GM18507 (cell line): Measurements from ENCODE around the gene C6orf136.

Experiments used
- DNase-seq: peaks from one replicate; pipeline ENCODE4 v3.0.0; 2011; ENCODE audit warnings: low read depth; ENCODE audit not compliant: insufficient read length; ENCODE audit errors: extremely low spot score
- FAIRE-seq: peaks from 2 replicates; lab custom pipeline; 2011; peaks lifted over from hg19 to GRCh38; lab: Jason Lieb, UNC

Gene C6orf136

DNA sequence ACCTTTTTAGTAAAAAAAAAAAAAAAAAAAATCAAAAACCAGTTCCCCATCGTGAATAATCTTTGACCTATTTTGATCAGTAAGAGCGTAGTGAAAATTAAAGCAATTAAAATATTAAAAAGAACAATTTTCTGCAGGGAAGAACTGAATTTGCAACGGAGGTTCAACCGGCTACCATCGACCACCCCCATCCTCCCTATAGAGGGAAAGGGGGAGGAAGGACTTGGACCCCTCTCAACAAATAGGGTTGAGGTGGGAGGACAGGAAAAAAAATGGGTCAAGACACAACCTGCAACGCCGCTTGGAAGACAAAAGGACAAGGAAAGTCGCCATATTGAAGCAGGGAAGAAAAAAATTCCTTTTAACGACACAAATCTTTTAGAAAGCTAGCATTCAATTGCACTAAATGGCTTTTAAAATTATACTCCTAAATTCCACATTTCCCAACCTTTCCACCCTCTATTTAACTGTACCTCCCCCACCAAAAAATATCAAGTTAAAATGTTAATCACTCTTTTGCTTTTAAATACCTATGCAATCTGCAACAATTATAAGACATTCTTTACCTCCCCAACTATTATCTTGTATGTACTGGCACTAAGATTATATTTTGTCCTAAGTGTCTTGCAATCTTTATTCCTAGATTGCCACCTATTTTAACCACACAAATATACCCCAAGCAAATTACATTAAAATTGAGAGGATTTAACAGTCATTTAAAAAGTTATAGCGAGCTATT lies 31.5 kb upstream of the C6orf136 start:
- DNase-seq (no peak), FAIRE-seq (no peak)

DNA sequence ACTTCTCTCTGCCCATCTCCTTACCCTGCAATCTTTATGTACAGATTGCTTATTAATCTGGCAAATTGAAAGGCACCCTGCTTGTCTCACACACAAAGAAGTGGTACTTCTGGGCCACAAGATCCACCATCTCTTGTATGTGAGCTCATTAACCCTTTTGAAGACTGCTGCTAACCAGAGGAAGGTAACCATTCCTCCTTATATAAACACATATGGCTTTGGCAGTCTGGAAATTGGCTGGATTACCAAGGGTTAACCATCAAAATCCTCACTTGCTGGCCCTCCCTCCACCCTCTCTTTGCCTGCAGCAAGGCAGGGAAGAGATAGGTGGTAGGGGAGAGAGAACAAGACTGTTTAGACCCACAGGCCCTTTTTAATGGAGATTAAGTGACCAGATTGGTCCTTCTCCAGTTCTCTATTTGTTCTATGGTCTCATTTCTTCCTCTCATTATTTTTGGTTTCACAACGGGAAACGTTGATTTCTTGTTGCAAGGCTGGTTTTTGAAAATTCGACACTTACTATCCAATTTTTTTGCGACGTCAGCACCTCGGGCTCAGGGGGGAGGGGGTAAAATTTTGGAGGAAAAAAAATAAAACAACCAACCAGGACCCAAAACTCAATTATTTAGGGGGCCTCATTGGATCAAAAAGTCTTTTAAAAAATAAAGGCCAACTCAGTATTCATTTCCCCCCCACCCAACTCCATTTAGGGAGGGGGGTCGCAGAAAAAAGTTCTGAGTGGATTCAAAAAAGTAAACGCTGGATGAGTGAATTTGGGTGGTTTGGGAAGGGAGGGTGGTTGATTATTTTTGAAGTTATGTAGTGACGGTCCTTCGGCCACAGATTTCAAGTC lies 30.7 kb upstream of the C6orf136 start:
- DNase-seq, result no peak
- no peak for FAIRE-seq

DNA sequence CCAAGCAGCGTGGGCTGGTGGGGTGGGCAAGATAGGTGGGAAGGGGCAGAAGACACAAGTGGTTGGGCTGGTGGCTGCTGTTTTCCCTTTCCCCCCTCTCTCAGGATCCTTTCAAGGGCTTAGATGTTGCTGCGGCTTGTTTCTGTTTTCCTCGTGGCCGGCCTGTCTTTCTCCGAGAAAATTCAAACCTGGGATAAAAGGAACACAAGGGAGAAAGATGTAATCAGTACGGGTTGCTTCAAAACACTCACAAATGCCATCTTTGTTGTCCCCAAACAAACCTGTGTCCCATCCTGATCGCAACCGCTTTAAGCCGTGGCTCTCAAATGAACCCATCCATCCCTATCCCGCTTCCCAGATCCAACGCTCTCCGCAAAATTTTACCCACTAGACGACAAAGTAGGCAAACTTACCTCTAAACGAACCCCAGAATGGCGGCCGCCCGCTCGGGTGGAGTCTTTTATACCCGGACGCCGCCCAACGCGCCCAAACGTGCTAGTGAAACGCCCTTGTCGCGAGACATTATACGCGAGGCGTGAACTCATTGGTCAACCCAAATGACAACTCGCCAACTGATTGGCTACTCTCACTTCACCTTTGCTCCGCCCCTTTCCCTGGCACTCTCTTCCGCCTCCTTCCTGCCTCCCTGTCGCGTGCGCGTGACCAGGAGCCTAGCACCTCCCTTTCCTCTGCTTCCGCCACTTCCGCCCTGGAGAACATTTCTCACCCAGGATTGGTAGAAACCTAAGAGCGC lies 29.9 kb upstream of the C6orf136 start, which contains the start of gene PPP1R10:
TSS of gene PPP1R10 (minus strand) at position 433 of the 754 bp plus-strand sequence. CDS start 7,299 bp downstream, outside the sequence.
- FAIRE-seq (peak; percentile 99), DNase-seq (peak; percentile 79)

DNA sequence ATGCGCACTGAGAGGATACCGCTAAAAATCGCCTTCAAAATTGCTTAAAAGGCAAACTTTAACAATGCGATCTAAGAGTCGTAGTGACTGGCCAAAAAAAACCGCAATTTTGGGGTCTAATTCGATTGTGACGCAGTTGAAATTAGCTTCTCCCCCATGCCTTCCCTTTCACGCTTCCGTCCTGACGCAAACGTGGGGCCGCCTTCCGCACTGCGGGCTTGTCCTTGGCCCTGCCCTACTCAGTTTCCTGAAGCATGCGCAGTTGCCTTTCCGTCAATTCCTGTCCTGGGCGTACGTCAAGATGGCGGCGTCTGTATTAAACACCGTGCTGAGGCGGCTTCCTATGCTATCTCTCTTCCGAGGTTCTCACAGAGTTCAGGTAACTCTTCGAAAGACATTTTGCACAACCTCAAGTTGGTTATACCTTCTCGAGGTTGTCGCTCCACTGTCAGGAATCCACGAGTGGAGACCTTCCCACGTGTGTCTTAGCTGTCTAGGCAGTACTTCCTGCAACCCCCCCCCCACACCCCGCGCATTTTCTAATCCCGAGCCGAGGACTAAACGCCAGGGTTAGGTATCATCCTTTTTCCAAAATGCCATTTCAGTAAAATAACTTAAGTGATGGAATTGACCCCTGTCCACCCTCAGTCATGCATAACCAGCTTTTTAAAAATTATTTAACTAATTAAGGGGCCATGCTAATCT lies 29.2 kb upstream of the C6orf136 start, which contains the start of gene MRPS18B:
TSS of gene MRPS18B (plus strand) at position 276 of the 705 bp plus-strand sequence. CDS start at position 302, 26 bp downstream.
- DNase-seq (peak; percentile 78), FAIRE-seq (no peak)

DNA sequence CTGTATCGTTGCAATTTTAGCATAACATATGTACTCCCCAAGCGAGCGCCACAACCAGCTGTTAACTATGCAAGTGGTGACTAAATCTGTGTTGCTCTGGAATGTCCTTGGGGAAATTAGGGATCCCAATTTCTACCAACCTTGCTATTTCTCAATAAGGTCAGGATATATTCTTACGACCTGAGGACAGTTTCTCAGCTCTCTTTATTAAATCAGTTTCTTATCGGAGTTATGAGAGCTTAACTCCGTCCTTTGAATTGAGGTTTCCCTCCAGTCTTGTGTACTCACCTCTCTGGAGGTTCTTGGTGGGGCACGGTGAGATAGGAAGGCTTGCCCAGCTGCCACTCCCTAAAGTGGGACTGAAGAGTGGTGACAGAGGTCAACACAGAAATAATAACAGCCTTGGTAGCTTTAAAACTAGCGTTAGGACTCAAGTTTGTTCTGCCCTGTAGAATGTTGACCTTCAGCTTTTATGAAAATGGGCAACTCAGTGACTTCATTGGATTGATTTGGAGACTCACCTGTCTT lies 28.6 kb upstream of the C6orf136 start:
- no peak for DNase-seq
- no peak for FAIRE-seq

DNA sequence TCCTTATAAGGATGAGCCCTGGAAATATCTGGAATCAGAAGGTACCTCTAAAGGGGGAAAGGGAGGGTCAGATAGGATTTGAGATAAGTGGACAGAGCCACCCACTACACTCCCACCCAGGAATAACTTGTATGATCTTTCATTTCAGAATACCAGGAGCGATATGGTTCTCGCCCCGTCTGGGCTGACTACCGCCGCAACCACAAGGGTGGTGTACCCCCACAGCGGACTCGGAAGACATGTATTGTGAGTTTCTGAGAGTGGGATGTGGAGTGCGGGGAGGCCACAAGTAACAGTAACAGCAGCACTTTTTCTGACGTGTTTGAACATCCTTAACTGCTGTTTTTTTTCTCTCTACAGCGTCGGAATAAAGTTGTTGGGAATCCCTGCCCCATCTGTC lies 27.4 kb upstream of the C6orf136 start:
- DNase-seq (no peak), FAIRE-seq (no peak)

DNA sequence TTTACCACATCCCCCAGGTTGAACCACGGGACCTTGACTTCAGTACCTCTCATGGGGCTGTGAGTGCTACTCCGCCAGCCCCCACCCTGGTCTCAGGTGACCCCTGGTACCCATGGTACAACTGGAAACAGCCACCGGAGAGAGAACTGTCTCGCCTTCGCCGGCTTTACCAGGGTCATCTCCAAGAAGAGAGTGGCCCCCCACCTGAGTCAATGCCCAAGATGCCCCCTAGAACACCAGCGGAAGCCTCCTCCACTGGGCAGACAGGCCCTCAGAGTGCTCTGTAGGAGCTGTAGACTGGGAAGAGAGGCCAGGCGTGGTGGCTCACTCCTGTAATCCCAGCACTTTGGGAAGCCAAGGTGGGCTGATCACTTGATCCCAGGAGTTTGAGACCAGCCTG lies 21.4 kb upstream of the C6orf136 start:
- DNase-seq (no peak), FAIRE-seq (no peak)

DNA sequence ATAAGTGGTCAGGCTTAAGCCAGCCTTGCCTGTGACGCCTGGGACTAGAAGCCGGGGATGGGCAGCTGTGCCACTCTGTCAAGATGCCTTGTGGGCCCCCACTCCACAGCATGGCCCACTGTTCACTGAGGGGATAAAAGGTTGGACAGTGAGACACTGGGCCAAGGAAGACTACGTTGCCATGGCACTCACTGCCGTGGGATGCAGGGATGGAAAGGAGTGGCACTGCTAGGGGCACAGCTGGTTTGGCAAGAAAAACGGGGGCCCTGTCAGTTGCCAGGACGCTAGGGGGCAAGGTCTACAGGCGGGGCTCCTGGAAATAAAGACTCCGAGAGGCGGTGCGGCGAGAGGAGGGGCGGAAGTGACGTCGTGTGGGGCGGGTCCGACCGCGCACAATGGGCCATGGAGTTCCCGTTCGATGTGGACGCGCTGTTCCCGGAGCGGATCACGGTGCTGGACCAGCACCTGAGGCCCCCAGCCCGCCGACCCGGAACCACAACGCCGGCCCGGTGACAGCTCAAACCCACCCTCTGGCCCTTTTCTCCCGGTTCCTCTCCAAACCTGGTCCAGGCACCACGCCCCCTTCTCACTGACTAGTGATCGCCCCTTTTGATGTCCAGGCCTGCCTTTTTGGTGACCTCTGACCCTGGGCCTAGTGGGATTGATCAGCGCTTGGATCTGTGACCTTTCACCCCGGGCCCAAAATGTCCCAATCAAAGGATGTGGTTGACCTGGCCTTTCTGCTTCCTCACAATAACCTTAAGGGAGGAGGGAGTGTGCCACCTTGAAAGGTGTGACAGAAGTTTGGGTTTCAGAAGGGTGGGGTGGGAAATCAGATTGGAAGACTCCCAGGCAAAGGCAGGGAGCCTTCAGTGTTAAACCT lies 20.2 kb upstream of the C6orf136 start, which contains the start of gene ATAT1:
TSS of gene ATAT1 (plus strand) at position 391 of the 883 bp plus-strand sequence.
- FAIRE-seq, result peak; percentile 79

DNA sequence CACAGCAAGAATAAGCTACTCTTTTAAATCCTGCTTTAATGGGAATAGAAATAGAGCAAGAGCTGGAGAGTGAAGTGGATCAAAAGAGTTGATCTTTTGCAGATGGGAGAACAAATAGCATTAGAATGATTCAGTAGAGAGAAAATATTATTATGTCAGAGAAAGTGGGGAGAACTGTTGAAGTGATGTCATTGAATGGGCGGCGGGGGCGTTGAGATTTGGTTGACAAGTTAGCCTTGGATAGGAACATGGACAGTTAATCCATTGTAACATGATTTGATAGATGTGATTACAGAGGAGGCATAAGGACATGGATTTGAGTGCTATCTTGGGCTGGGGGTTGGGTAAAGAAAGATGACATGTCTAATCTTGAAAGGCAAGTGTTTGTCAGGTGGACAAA lies 11.1 kb upstream of the C6orf136 start:
- no peak for DNase-seq
- FAIRE-seq, result no peak

More for the DNA sequence above, 20.2 kb upstream of the C6orf136 start, which contains the start of gene ATAT1:
- peak; percentile 73 for DNase-seq

DNA sequence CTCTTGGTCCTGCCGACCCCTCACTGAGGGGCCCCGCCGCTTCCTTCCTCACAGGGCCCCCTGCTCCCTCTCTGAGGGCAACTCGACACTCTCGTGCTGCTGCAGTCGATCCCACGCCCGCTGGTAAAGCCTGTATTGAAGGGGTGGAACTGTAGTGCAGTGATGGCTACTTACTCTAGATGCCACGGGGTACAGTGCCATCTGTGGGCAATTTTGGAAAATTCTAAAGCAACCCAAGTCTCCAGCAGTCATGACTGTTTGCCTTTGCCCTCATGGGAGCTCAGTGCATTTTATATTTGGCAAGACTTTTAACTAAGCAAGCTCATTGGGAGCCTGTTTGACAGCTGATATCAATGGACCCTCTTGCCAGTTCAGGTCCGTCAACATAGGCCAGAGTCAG lies 6.5 kb upstream of the C6orf136 start:
- FAIRE-seq (no peak), DNase-seq (no peak)

DNA sequence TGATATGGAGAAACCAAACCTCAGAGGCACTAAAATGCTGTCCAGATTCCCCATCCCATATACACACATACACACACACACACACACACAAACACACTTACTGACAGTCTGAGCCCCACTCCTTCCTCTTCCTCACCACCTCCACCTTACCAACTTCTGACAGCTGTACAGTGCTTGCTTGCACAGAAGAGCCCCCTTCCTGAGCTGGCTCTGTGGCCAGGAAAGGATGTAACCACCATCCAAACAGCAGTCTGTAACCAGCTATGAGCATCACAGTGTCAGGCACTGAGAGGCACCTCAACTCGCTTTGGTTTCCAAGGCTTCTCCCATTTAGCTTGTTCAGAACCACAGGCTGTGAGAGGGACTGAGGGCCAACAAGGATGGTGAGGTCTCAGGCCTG lies 5.9 kb upstream of the C6orf136 start:
- FAIRE-seq, result no peak
- no peak for DNase-seq

DNA sequence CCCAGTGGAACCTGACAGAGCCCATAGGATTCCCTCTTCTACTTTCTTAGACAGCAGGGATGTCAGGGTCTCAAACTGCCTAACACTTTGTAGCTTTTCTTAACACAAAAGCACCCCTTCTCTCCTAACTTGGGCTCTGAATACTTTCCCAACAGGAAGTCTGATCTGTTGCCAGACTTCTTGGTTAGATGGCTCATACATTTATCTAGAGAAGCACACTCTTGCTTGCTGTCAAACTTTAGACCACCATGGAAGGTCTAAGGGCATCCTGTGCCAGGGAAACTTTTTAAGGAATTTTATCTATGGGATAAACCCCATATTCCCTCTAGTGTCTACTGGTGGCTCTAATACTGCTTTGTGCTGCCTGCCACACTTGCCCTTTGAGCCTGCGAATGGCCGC lies 3.3 kb upstream of the C6orf136 start:
- no peak for DNase-seq
- no peak for FAIRE-seq

DNA sequence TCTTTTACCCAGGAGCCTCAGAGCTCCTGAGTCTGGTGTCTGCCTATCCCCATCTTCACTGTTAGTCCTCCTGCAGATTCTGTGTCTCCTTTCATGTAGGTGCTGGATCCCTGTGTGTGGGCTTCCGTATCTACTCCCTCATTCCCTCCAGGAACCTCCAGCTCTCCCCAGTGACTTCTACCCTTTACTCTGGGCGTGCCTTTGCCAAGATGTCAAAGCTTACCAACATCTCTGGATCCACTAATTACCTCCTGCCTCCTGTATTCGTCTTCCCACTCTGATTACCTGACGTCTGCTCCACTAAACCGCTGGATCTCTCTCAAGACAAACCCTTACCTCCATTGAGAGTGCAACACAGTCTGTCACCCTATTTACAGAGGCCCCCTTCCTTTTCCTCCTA lies 2.2 kb upstream of the C6orf136 start:
- DNase-seq (no peak), FAIRE-seq (no peak)

DNA sequence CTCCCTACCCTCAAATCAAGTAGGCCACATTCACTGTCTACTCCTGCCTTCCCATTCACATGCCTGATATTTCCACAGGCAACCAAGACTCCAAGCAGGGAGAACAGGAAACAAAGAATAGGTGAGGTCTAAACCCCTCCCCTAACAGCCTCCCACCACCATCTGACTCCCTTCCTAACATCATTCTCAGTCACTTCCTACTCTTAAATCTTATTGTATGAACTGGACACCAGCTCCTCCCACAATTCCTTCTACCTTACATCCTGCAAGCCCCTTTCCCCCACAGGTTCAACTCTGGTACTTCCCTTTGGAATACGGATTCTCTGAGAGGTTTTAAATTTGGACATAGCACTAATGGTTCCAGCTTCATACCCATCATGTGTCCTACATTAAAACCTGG lies 944 bp upstream of the C6orf136 start:
- DNase-seq (no peak), FAIRE-seq (no peak)

DNA sequence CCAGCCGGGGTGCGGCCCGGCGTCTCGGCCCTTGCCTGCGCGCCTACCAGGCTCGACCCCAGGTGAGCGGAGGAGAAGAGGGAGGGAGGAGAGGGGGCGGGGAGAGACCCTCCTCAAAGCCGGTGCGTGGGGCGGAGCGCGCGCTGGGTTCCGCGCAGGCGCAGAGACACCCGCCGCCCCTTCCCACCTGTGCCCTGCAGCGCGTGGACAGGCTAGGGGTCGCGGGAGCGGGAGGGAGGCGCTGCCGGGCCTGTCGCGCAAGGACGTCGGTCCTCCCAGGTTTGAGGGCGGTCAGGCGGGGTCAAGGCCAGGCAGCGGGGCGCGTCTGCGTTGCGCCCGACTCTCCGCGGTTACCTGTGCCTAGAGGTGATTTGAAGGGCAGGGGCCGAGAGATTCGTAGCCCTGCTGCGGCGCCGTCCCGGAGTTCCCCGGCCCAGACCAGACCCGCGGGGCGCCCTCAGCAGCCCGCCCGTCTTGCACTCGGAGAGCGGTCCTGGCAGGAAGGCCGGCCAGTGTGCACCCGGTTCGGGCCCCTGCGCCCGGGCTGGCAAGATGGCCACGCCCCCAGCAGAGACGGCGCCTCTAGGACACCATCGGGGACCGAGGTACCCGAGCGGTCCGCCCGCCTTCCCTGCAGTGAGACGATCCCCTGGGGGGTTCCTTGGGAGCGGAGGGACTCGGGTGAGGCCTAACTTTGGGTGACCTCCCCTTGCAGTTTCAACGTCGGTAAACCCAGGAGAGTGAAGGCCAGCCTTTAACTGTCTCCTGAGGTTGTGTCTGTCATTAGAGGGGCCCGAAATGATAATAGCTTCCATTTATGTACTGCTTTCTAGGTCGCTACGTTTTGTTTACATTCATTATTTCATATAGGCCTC lies 546 bp downstream of the C6orf136 start:
- FAIRE-seq, result peak; percentile 56

DNA sequence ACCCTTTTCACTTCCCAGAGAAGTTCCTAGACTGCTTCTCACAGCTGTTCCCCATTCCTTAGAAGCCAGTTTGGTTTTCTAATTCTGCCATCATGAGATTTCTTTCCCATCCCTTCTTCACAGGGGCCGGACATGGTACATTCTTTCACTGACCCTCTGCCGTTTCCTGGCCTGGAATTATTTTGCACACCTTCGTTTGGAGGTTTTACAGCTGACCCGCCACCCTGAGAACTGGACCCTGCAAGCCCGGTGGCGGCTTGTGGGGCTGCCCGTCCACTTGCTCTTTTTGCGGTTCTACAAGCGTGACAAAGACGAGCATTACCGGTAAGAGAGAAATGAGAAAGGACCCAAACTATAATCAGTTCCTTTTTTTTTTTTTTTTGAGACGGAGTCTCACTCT lies 4.2 kb downstream of the C6orf136 start:
- no peak for DNase-seq
- no peak for FAIRE-seq

More for the DNA sequence above, 546 bp downstream of the C6orf136 start:
- peak; percentile 61 for DNase-seq
